Neutrophil (primary cell): Measurements from ENCODE around the gene USP31.

Experiments
- H3K27ac ChIP-seq: fragments of 200-600 bp; sonication (generic); 2 replicates; pipeline ENCODE4 v1.5.1; 2016; ENCODE audit warnings: mild to moderate bottlenecking, moderate library complexity
- H3K27me3 ChIP-seq: fragments of 200-600 bp; sonication (generic); 2 replicates; pipeline ENCODE4 v1.6.0; 2016; ENCODE audit warnings: mild to moderate bottlenecking
- H3K36me3 ChIP-seq: fragments of 200-600 bp; sonication (generic); 2 replicates; pipeline ENCODE4 v1.5.1; 2017
- H3K4me1 ChIP-seq, 2 experiments: fragments of 200-600 bp in 1 of 2; sonication (generic) in 1 of 2; 1 replicate in 1 of 2; 2 replicates in 1 of 2; pipeline versions ENCODE4 v1.5.1 to v1.6.1; 2013 to 2016; ENCODE audit warnings: low read depth in 1 of 2, low read length in 1 of 2, mild to moderate bottlenecking in 1 of 2, moderate library complexity in 1 of 2; ENCODE audit not compliant: control insufficient read depth in 1 of 2, insufficient read depth in 1 of 2
- H3K4me3 ChIP-seq, 2 experiments: fragments of 200-600 bp in 1 of 2; sonication (generic) in 1 of 2; 1 replicate in 1 of 2; 2 replicates in 1 of 2; pipeline ENCODE4 v1.5.1; 2013 to 2016; ENCODE audit warnings: low read depth in 1 of 2, low read length in 1 of 2, mild to moderate bottlenecking in 1 of 2, moderate library complexity in 1 of 2
- H3K9me3 ChIP-seq: fragments of 200-600 bp; sonication (generic); 2 replicates; pipeline ENCODE4 v1.5.1; 2016
- CTCF ChIP-seq: fragments of 200-600 bp; sonication (generic); IDR thresholded peaks from 2 replicates; pipeline ENCODE4 v1.5.1; 2016; ENCODE audit warnings: antibody characterized with exemption

Gene USP31

GRCh38 chr16:23182206-23182678, 33.0 kb upstream of the USP31 start:
- Histone ChIP-seq H3K4me3 (peak overlapping the region in 1 of 2 experiments; percentile 24), H3K36me3 (no peaks in the 10 kb centered on the region), H3K9me3 (no peaks in the 10 kb centered on the region), H3K27me3 (peaks cover 91% of the 10 kb centered on the region), H3K4me1 (peaks cover 2 to 11% of the 10 kb centered on the region in 2 experiments), H3K27ac (no peak overlapping the region)
- TF ChIP-seq CTCF: no peak

- TF ChIP-seq CTCF: no peak
- Histone ChIP-seq H3K9me3 (no peaks in the 10 kb centered on the region), H3K36me3 (no peaks in the 10 kb centered on the region), H3K4me1 (peaks cover 2 to 11% of the 10 kb centered on the region in 2 experiments), H3K4me3 (no peak overlapping the region), H3K27me3 (peaks cover 87% of the 10 kb centered on the region), H3K27ac (no peak overlapping the region)
Measured at GRCh38 chr16:23181506-23181905, 32.3 kb upstream of the USP31 start.

GRCh38 chr16:23175651-23176050, 26.4 kb upstream of the USP31 start:
- Histone ChIP-seq H3K4me1 (no peaks in the 10 kb centered on the region), H3K36me3 (no peaks in the 10 kb centered on the region), H3K4me3 (no peak overlapping the region), H3K27ac (no peak overlapping the region), H3K27me3 (peaks cover 53% of the 10 kb centered on the region), H3K9me3 (no peaks in the 10 kb centered on the region)
- TF ChIP-seq CTCF: no peak

- no peaks in the 10 kb centered on the region for H3K36me3 ChIP-seq
- no peaks in the 10 kb centered on the region for H3K4me1 ChIP-seq
- H3K27me3 ChIP-seq: peaks cover 53% of the 10 kb centered on the region
- H3K9me3 ChIP-seq: no peaks in the 10 kb centered on the region
- no peak overlapping the region for H3K4me3 ChIP-seq
- TF ChIP-seq CTCF: no peak
- no peak overlapping the region for H3K27ac ChIP-seq
Measured at GRCh38 chr16:23174622-23175021, 25.4 kb upstream of the USP31 start.

GRCh38 chr16:23172994-23173393, 23.7 kb upstream of the USP31 start:
- H3K27me3 ChIP-seq: peaks cover 54% of the 10 kb centered on the region
- H3K9me3 ChIP-seq: no peaks in the 10 kb centered on the region
- H3K27ac ChIP-seq: no peak overlapping the region
- TF ChIP-seq CTCF: no peak
- no peaks in the 10 kb centered on the region for H3K36me3 ChIP-seq
- H3K4me3 ChIP-seq: no peak overlapping the region
- no peaks in the 10 kb centered on the region for H3K4me1 ChIP-seq

GRCh38 chr16:23172583-23172982, 23.3 kb upstream of the USP31 start:
- H3K9me3 ChIP-seq: no peaks in the 10 kb centered on the region
- H3K27ac ChIP-seq: no peak overlapping the region
- peaks cover 54% of the 10 kb centered on the region for H3K27me3 ChIP-seq
- no peaks in the 10 kb centered on the region for H3K4me1 ChIP-seq
- no peak for TF ChIP-seq CTCF
- H3K4me3 ChIP-seq: no peak overlapping the region
- no peaks in the 10 kb centered on the region for H3K36me3 ChIP-seq
